C4-2B (cell line): ENCODE results near the gene NTRK2.

Experiments
- H3K27ac ChIP-seq: fragments of 450-650 bp; 2 replicates; pipeline ENCODE4 v1.5.1; 2017
- ZFX ChIP-seq: fragments of 450-650 bp; IDR thresholded peaks from 2 replicates; pipeline ENCODE4 v1.6.1; 2017
- TF ChIP-seq, protein P1 (sequence below): fragments of 450-650 bp; conservative IDR thresholded peaks from 2 replicates; pipeline ENCODE4 v1.5.1; 2017; ENCODE audit warnings: mild to moderate bottlenecking

The NTRK2 gene

GRCh38 chr9:84670138-84671041 lies 861 bp downstream of the NTRK2 start:
- no peak for TF ChIP-seq ZFX
- TF ChIP-seq, protein P1, sequence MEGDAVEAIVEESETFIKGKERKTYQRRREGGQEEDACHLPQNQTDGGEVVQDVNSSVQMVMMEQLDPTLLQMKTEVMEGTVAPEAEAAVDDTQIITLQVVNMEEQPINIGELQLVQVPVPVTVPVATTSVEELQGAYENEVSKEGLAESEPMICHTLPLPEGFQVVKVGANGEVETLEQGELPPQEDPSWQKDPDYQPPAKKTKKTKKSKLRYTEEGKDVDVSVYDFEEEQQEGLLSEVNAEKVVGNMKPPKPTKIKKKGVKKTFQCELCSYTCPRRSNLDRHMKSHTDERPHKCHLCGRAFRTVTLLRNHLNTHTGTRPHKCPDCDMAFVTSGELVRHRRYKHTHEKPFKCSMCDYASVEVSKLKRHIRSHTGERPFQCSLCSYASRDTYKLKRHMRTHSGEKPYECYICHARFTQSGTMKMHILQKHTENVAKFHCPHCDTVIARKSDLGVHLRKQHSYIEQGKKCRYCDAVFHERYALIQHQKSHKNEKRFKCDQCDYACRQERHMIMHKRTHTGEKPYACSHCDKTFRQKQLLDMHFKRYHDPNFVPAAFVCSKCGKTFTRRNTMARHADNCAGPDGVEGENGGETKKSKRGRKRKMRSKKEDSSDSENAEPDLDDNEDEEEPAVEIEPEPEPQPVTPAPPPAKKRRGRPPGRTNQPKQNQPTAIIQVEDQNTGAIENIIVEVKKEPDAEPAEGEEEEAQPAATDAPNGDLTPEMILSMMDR, result peak; percentile 9; the same call in 1 of the 2 replicates
- H3K27ac ChIP-seq, result no peak overlapping the region

- no peak for TF ChIP-seq ZFX
- TF ChIP-seq, protein P1, result no peak
- no peak overlapping the region for H3K27ac ChIP-seq
Observed at GRCh38 chr9:84671586-84672521, 2.3 kb downstream of the NTRK2 start.

- TF ChIP-seq, protein P1, result no peak
- no peak for TF ChIP-seq ZFX
Observed at GRCh38 chr9:84673806-84674205, 4.3 kb downstream of the NTRK2 start.

GRCh38 chr9:84677080-84677479 lies 7.6 kb downstream of the NTRK2 start:
- TF ChIP-seq, protein P1, result no peak
- no peak for TF ChIP-seq ZFX
- no peak overlapping the region for H3K27ac ChIP-seq

More at GRCh38 chr9:84673806-84674205, 4.3 kb downstream of the NTRK2 start:
- no peak overlapping the region for H3K27ac ChIP-seq

- H3K27ac ChIP-seq, result no peak overlapping the region
- TF ChIP-seq, protein P1, result no peak
- no peak for TF ChIP-seq ZFX
Observed at GRCh38 chr9:84679571-84679970, 10.0 kb downstream of the NTRK2 start.

DNA sequence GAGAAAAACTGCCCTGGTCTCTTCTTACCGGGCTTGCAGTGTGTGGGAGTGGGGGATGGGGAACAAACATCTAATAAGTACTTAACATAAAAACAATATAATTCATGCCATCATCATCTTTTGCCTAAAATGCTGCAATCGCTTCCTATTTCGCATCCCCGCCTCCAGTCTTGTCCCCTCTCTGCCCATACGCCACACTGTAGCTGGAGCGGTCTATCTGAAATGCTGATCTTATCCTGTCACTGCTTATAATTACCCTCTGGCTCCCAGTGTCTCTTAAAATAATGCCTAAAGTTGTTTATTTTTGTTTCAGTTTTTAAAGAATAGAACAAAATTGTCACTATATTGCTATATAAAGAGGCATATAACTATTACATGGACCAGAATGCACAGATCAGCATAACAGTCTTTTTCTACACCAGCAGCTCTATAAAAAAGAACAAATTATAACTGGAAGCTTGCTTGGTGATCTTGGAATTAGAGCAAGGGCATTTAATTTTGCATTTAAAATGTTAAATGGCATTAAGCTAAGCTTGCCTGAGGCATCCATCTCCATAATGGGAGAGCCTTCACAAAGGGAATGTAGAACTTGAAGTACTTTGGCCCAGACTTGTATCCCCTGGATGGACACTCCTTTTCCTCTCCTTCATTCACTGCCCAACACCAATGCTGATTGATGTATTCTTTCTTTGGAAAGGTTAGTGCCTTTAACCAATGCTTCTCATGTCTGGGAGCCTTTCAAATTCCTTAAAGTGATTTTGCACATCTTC lies 12.2 kb downstream of the NTRK2 start:
- TF ChIP-seq ZFX, result no peak
- TF ChIP-seq, protein P1, result no peak
- H3K27ac ChIP-seq, result no peak overlapping the region
